ENCODE measurements around the gene ANXA4.

- TF ChIP-seq CTCF (conservative IDR thresholded peaks at IDR 0.05 in 1 of 2, IDR thresholded peaks at IDR 0.05 in 1 of 2; ENCODE audit: extremely low read depth in 1 of 2, insufficient read depth in 1 of 2, low read depth in 1 of 2, low read length in 2 of 2) (no peak), EZH2 (IDR thresholded peaks at IDR 0.05; ENCODE audit: borderline replicate concordance, low read length) (no peak)
These were observed 28.3 kb downstream of the ANXA4 start for GRCh38 chr2:69770193-69770702.

All from mammary epithelial cell (primary cell).